HepG2 (cell line): ENCODE data around the gene CHFR. TPM values are rescaled to one million over a fixed set of nuclear protein-coding genes. Genes with fewer than 3 reads are reported as not detected.

Experiments used
- ATAC-seq: fragments of 200-7000 bp; cut with Tn5 transposase; 3 replicates; pipeline ENCODE4 v1.9.1; 2020; ENCODE audit warnings: mild to moderate bottlenecking, moderate library complexity
- BruUV-seq: library from RNA; stranded (reverse); fragments of 400-500 nt; replicated peaks from 2 replicates; lab custom pipeline; 2021; lab: Mats Ljungman, UMichigan
- CTCF ChIA-PET: fragments of 300-600 bp; formaldehyde crosslinking; extraction: SDS; loops from one replicate; lab custom pipeline; 2021; ENCODE audit warnings: low total read pairs, inconsistent platforms, low intra/inter-chr PET ratio; lab: Yijun Ruan, JAX
- POLR2A ChIA-PET: fragments of 350-600 bp; sonication (Branson Sonifier 250); formaldehyde crosslinking; loops from one replicate; lab custom pipeline; 2020; ENCODE audit warnings: antibody characterized with exemption, inconsistent platforms; lab: Yijun Ruan, JAX
- DNase-seq: peaks from one replicate; pipeline ENCODE4 v3.0.0-alpha.2; 2015; ENCODE audit warnings: low spot score
- FAIRE-seq: peaks from 3 replicates; lab custom pipeline; 2011; peaks lifted over from hg19 to GRCh38; lab: Jason Lieb, UNC
- H2AFZ ChIP-seq: one replicate; pipeline ENCODE4 v1.6.1; 2011; ENCODE audit warnings: low read length, inconsistent platforms
- H3K27ac ChIP-seq: fragments of 300-600 bp; 3 replicates; pipeline ENCODE4 v1.8.0; 2011; ENCODE audit warnings: mixed run types, mild to moderate bottlenecking, mixed read lengths, low read length, inconsistent platforms; ENCODE audit not compliant: insufficient read depth; ENCODE audit errors: extremely low read length
- H3K27me3 ChIP-seq, 2 experiments: fragments of 200-600 bp in 1 of 2; 2 replicates in 1 of 2; 3 replicates in 1 of 2; pipeline versions ENCODE4 v1.6.0 to v1.8.0; 2011; ENCODE audit warnings: low read length in 2 of 2, mild to moderate bottlenecking in 2 of 2, moderate library complexity in 2 of 2, inconsistent platforms in 1 of 2; ENCODE audit not compliant: insufficient read depth in 2 of 2, control insufficient read depth in 1 of 2
- H3K36me3 ChIP-seq, 2 experiments: fragments of 200-600 bp in 1 of 2; replicated peaks in 1 of 2; 2 replicates in 1 of 2; 3 replicates in 1 of 2; pipeline versions ENCODE4 v1.5.1 to v1.8.0; 2011; ENCODE audit warnings: low read length in 2 of 2, inconsistent platforms in 1 of 2; ENCODE audit not compliant: insufficient read depth in 2 of 2, control insufficient read depth in 1 of 2
- H3K4me1 ChIP-seq: 2 replicates; pipeline ENCODE4 v1.5.1; 2012; ENCODE audit warnings: low read length, inconsistent platforms; ENCODE audit not compliant: insufficient read depth
- H3K4me2 ChIP-seq: 2 replicates; pipeline ENCODE4 v1.6.0; 2011; ENCODE audit warnings: low read depth, low read length, inconsistent platforms
- H3K4me3 ChIP-seq, 3 experiments: fragments of 200-600 bp in 1 of 3; sonication (generic), shearing (Covaris generic) in 1 of 3; replicated peaks in 1 of 3; 2 replicates each; pipeline ENCODE4 v1.5.1; 2011 to 2016; ENCODE audit warnings: low read length in 3 of 3, inconsistent platforms in 2 of 3, low read depth in 2 of 3, mild to moderate bottlenecking in 2 of 3, control low read depth in 1 of 3, mixed read lengths in 1 of 3; ENCODE audit not compliant: insufficient read depth in 1 of 3
- H3K79me2 ChIP-seq: one replicate; pipeline ENCODE4 v1.6.1; 2011; ENCODE audit warnings: low read length, inconsistent platforms; ENCODE audit not compliant: insufficient read depth
- H3K9ac ChIP-seq: 2 replicates; pipeline ENCODE4 v1.6.0; 2011; ENCODE audit warnings: mild to moderate bottlenecking, low read depth, low read length, inconsistent platforms; ENCODE audit not compliant: insufficient read depth
- H3K9me3 ChIP-seq: 2 replicates; pipeline ENCODE4 v1.5.1; 2012; ENCODE audit warnings: mild to moderate bottlenecking, low read length
- H4K20me1 ChIP-seq: 2 replicates; pipeline ENCODE4 v1.6.0; 2011; ENCODE audit warnings: inconsistent platforms, mild to moderate bottlenecking, low read length, moderate library complexity; ENCODE audit not compliant: insufficient read depth
- ATAD3A ChIP-seq: sonication (generic); formaldehyde crosslinking; IDR thresholded peaks from 2 replicates; pipeline ENCODE4 v1.4.0; 2020; ENCODE audit warnings: missing genetic modification reagents
- DMTF1 ChIP-seq: sonication (generic); formaldehyde crosslinking; IDR thresholded peaks from 2 replicates; pipeline ENCODE4 v1.4.0; 2020; ENCODE audit warnings: mild to moderate bottlenecking, missing genetic modification reagents
- HMGA1 ChIP-seq: sonication (generic); formaldehyde crosslinking; conservative IDR thresholded peaks from 2 replicates; pipeline ENCODE4 v1.4.0; 2020; ENCODE audit warnings: missing genetic modification reagents
- HOXA3 ChIP-seq: sonication (generic); formaldehyde crosslinking; IDR thresholded peaks from 2 replicates; pipeline ENCODE4 v1.5.0; 2020; ENCODE audit warnings: missing genetic modification reagents
- MAF1 ChIP-seq: sonication (generic); formaldehyde crosslinking; IDR thresholded peaks from 2 replicates; pipeline ENCODE4 v1.5.0; 2020; ENCODE audit warnings: missing genetic modification reagents, borderline replicate concordance
- SNAPC5 ChIP-seq: sonication (generic); formaldehyde crosslinking; IDR thresholded peaks from 2 replicates; pipeline ENCODE4 v1.8.1; 2023; ENCODE audit warnings: mild to moderate bottlenecking, missing genetic modification reagents, borderline replicate concordance
- SP140L ChIP-seq: sonication (generic); formaldehyde crosslinking; IDR thresholded peaks from 2 replicates; pipeline ENCODE4 v1.4.0; 2020; ENCODE audit warnings: missing genetic modification reagents, borderline replicate concordance
- YEATS2 ChIP-seq: sonication (generic); formaldehyde crosslinking; IDR thresholded peaks from 2 replicates; pipeline ENCODE4 v1.4.0; 2020; ENCODE audit warnings: missing genetic modification reagents, borderline replicate concordance
- ZFP62 ChIP-seq: sonication (generic); formaldehyde crosslinking; IDR thresholded peaks from 2 replicates; pipeline ENCODE4 v1.4.0; 2020; ENCODE audit warnings: missing genetic modification reagents
- ZNF142 ChIP-seq: sonication (generic); formaldehyde crosslinking; IDR thresholded peaks from 2 replicates; pipeline ENCODE4 v1.4.0; 2020; ENCODE audit warnings: missing genetic modification reagents
- ZNF33A ChIP-seq: sonication (generic); formaldehyde crosslinking; IDR thresholded peaks from 2 replicates; pipeline ENCODE4 v1.5.1; 2020; ENCODE audit warnings: missing genetic modification reagents, mild to moderate bottlenecking, moderate library complexity, borderline replicate concordance
- ZNF430 ChIP-seq: sonication (generic); formaldehyde crosslinking; IDR thresholded peaks from 2 replicates; pipeline ENCODE4 v1.9.0; 2021; ENCODE audit warnings: mild to moderate bottlenecking, missing genetic modification reagents
- ZNF432 ChIP-seq: sonication (generic); formaldehyde crosslinking; IDR thresholded peaks from 2 replicates; pipeline ENCODE4 v1.5.0; 2020; ENCODE audit warnings: missing genetic modification reagents, mild to moderate bottlenecking, borderline replicate concordance
- ZNF589 ChIP-seq: sonication (generic); formaldehyde crosslinking; conservative IDR thresholded peaks from 2 replicates; pipeline ENCODE4 v1.8.0; 2022; ENCODE audit warnings: mild to moderate bottlenecking, moderate library complexity, missing genetic modification reagents
- WGBS: methylation state at CpG from one replicate; pipeline ENCODE4 v1.1.6; 2017; ENCODE audit warnings: low lambda C conversion rate; 5-methylcytosine and 5-hydroxymethylcytosine counted together
- in situ Hi-C: cut with HindIII; loops from 2 replicates; pipeline ENCODE4 v1.10.0; 2017; ENCODE audit warnings: low pct_unique_long_range_greater_than_20kb; ENCODE audit not compliant: extremely low pct_ligation_motif_present
- intact Hi-C: fragments of 100-400 bp; cut with micrococcal nuclease; formaldehyde crosslinking; loops from one replicate; pipeline ENCODE4 v1.10.0; 2022; ENCODE audit not compliant: unreplicated experiment
- polyA plus RNA-seq, 8 experiments: library from polyadenylated mRNA; depleted of rRNA in 3 of 8; stranded (reverse) in 7 of 8; unstranded in 1 of 8; fragments of >200 nt; fragmentation: Illumina TruSeq in 4 of 8; extraction: Trizol in 4 of 8; gene quantifications; 2 replicates each; pipeline versions ENCODE4 v1.2.1 to v1.2.3, GENCODE V29; 2011 to 2016; ENCODE audit warnings: low read depth in 4 of 8, missing spikeins in 1 of 8, mixed read lengths in 1 of 8; ENCODE audit not compliant: insufficient read depth in 1 of 8
- total RNA-seq, 5 experiments: library from RNA; depleted of rRNA; stranded (reverse); fragments of >200 nt; fragmentation: Illumina TruSeq; extraction: Trizol; gene quantifications; 2 replicates each; pipeline ENCODE4 v1.2.3, GENCODE V29; 2016; ENCODE audit warnings: low read depth in 1 of 5

CHFR gene
- total and polyA plus RNA-seq, 2 of the 13 experiments (the other 11 are each of a cell fraction or from before 2014, with no cell fraction given): 21.4 to 21.5 TPM

- TF ChIP-seq DMTF1: no peak
- no peak for TF ChIP-seq SNAPC5 (CRISPR knock-in tag)
- TF ChIP-seq MAF1 (CRISPR knock-in tag): no peak
- TF ChIP-seq HMGA1 (CRISPR knock-in tag): no peak
- TF ChIP-seq ZNF430 (CRISPR knock-in tag): no peak
- TF ChIP-seq ZNF432: no peak
- no peak for TF ChIP-seq SP140L (CRISPR knock-in tag)
These were observed 54.1 kb downstream of the CHFR start (continued) for GRCh38 chr12:132833341-132833740.

GRCh38 chr12:132831771-132832170 is 55.6 kb downstream of the CHFR start:
- no peaks in the 10 kb centered on the region for H4K20me1 ChIP-seq
- TF ChIP-seq HOXA3: no peak
- TF ChIP-seq ZNF589 (CRISPR knock-in tag): no peak
- no peak for TF ChIP-seq ZNF142 (CRISPR knock-in tag)
- no peak for TF ChIP-seq YEATS2 (CRISPR knock-in tag)
- TF ChIP-seq ZNF33A: no peak
- no peak for TF ChIP-seq ATAD3A
- TF ChIP-seq ZFP62 (CRISPR knock-in tag): no peak
- TF ChIP-seq, all 625 proteins: peak for 0
- in situ Hi-C loops: no loop called here
- no peak for ATAC-seq
- H3K36me3 ChIP-seq: peaks cover 0 to 3% of the 10 kb centered on the region in 2 experiments; a peak in 1 of 5 replicates
- peaks cover 17% of the 10 kb centered on the region for H3K4me1 ChIP-seq
- no peak overlapping the region for H3K4me2 ChIP-seq
- peaks cover 18% of the 10 kb centered on the region for H3K79me2 ChIP-seq
- H3K27me3 ChIP-seq: no peaks in the 10 kb centered on the region; a peak in 1 of 5 replicates
- 95% methylated on average over 11 of the region's 11 CpGs for WGBS
- no peak overlapping the region for H3K27ac ChIP-seq
- H3K4me3 ChIP-seq: no peak overlapping the region
- no peak for DNase-seq
- ChIA-PET POLR2A (no interaction called here), CTCF (no interaction called here)
- FAIRE-seq: no peak
- BruUV-seq: no TSS peak
- H3K9me3 ChIP-seq: no peaks in the 10 kb centered on the region
- H3K9ac ChIP-seq: no peak overlapping the region
- H2AFZ ChIP-seq: no peak overlapping the region
- intact Hi-C loops: no loop called here
